SK-N-MC (cell line): ENCODE results near the gene TAF4B.

Source experiments
- DNase-seq: peaks from one replicate; pipeline ENCODE4 v3.0.0-alpha.2; 2011; ENCODE audit warnings: low read depth, low spot score
- H3K27ac ChIP-seq: fragments of 200-600 bp; sonication (generic); 2 replicates; pipeline ENCODE4 v1.5.1; 2016; ENCODE audit warnings: mixed run types
- H3K36me3 ChIP-seq: fragments of 200-600 bp; sonication (generic); 2 replicates; pipeline ENCODE4 v1.6.1; 2017; ENCODE audit warnings: antibody characterized with exemption, low read length, mixed read lengths; ENCODE audit not compliant: insufficient read depth
- H3K4me3 ChIP-seq: fragments of 200-600 bp; sonication (generic); 2 replicates; pipeline ENCODE4 v1.5.1; 2016
- H3K9ac ChIP-seq: fragments of 200-600 bp; sonication (generic); 2 replicates; pipeline ENCODE4 v1.8.0; 2017; ENCODE audit warnings: mixed run types, mixed read lengths; ENCODE audit not compliant: insufficient read length
- H3K9me3 ChIP-seq: fragments of 200-600 bp; sonication (generic); 2 replicates; pipeline ENCODE4 v1.6.1; 2017; ENCODE audit warnings: low read depth, mild to moderate bottlenecking, antibody characterized with exemption, low read length, moderate library complexity, mixed read lengths
- EZH2 ChIP-seq: fragments of 200-600 bp; sonication (generic); IDR thresholded peaks from one replicate; pipeline ENCODE4 v1.6.1; 2017; ENCODE audit warnings: antibody characterized with exemption
- FOXP2 ChIP-seq: optimal IDR thresholded peaks from 2 replicates; pipeline ENCODE3; 2011; ENCODE audit warnings: mild to moderate bottlenecking, moderate library complexity; ENCODE audit not compliant: insufficient read depth; ENCODE audit errors: extremely low read length, control extremely low read depth
- POLR2AphosphoS5 ChIP-seq: IDR thresholded peaks from 2 replicates; pipeline ENCODE4 v1.6.1; 2012; ENCODE audit warnings: mild to moderate bottlenecking, low read depth, low read length, borderline replicate concordance

TAF4B gene

DNA sequence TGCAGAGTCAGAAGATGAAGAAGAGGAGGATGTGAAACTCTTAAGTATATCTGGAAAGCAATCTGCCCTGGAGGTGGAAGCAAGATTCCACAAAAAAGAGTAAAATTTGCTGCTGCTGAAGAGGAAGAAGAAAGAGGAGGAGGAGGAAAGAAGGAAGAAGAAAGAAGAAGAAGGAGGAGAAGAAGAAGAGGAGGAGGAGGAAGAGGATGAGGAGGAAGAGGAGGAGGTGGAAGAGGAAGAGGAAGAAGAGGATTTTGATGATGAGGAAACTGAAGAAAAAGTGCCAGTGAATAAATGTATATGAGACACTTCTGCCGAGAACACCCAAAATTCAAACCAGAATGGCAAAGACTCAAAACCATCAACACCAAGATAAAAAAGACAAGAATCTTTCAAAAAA, 20.9 kb upstream of the TAF4B start:
- Histone ChIP-seq H3K9me3 (no peaks in the 10 kb centered on the region), H3K4me3 (no peak overlapping the region), H3K27ac (no peak overlapping the region), H3K36me3 (no peaks in the 10 kb centered on the region), H3K9ac (no peak overlapping the region)
- DNase-seq = no peak
- TF ChIP-seq EZH2 (no peak), FOXP2 (no peak), POLR2AphosphoS5 (no peak)

DNA sequence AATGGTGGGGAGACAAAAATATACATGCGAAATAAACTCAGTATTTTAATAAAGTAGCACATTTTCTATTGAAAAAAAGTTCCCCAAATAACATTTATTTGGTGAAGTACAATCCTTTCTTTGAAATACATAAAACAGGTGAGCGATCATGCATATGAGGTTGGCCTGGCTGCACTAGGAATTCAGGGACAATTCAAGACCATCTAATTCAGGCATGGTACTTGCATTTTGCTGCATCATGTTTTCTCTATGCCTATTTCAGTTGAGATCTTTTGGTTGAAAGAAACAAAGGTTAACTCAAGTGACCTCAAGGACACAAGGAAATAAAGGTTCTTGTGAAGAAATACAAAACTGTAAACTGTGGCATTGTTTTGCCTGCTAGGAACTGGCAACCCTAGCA, 19.8 kb upstream of the TAF4B start:
- Histone ChIP-seq H3K36me3 (no peaks in the 10 kb centered on the region), H3K9me3 (no peaks in the 10 kb centered on the region), H3K4me3 (no peak overlapping the region), H3K9ac (no peak overlapping the region), H3K27ac (no peak overlapping the region)
- TF ChIP-seq POLR2AphosphoS5 = no peak
- TF ChIP-seq FOXP2 = no peak
- TF ChIP-seq EZH2 = no peak
- DNase-seq = no peak

DNA sequence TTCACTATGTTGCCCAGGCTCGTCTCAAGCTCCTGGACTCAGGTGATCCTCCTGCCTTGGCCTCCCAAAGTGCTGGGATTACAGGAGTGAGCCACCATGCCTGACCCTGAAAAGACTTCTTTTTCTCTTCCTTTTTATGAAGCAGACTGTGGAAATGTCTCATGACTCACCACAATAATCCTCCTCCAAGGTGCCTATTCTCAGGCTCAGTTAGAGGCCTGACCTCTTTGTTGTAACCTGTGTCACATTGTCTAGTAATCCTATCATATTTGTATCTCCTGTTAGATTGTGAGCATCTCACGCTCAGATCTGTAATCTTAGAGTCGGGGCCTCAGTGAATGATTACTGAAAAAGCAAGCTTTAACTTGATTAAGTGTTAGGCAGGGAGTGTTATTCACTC, 18.3 kb upstream of the TAF4B start:
- DNase-seq = no peak
- no peak for TF ChIP-seq FOXP2
- no peak for TF ChIP-seq EZH2
- no peak for TF ChIP-seq POLR2AphosphoS5

DNA sequence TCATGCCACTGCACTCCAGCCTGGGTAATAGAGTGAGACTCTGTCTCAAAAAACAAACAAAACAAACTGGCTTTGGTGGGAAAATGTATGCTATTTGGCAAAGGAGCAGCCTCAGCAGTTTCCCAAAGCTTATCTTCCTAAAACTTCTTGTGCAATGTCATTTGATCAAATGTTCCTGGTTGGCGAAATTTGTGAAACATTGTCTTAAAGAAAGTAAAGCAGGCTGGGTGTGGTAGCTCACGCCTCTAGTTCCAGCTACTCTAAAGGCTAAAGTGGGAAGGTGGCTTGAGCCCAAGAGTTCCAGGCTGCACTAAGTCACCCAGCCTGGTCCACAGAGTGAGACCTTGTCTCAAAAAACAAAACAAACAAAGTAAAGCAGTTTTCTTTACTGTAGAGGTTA, 17.3 kb upstream of the TAF4B start:
- Histone ChIP-seq H3K4me3 (no peak overlapping the region), H3K27ac (no peak overlapping the region), H3K9me3 (no peaks in the 10 kb centered on the region), H3K36me3 (no peaks in the 10 kb centered on the region), H3K9ac (no peak overlapping the region)
- DNase-seq = no peak
- TF ChIP-seq EZH2 = no peak
- TF ChIP-seq FOXP2 = no peak
- no peak for TF ChIP-seq POLR2AphosphoS5

More for the DNA sequence above, 18.3 kb upstream of the TAF4B start:
- no peak overlapping the region for H3K9ac ChIP-seq
- H3K27ac ChIP-seq = no peak overlapping the region
- H3K9me3 ChIP-seq = no peaks in the 10 kb centered on the region
- H3K4me3 ChIP-seq = no peak overlapping the region
- no peaks in the 10 kb centered on the region for H3K36me3 ChIP-seq

DNA sequence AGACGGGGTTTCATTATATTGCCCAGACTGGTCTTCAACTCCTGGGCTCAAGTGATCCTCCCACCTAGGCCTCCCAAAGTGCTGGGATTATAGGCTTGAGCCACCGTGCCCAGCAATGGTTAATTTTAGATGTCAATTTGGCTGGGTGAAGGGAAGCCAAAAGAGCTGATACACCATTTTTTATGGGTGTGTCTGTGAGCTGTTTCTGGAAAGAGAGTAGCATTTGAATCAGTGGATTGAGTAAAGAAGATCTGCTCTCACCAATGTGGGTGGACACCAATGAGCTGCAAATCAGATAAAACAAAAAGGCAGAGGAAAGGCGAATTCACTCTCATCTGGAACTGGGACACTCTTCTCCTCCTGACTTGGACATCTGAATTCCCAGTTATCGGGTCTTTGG, 16.1 kb upstream of the TAF4B start:
- DNase-seq = no peak
- TF ChIP-seq FOXP2 (no peak), EZH2 (no peak), POLR2AphosphoS5 (no peak)
- Histone ChIP-seq H3K9me3 (no peaks in the 10 kb centered on the region), H3K27ac (no peak overlapping the region), H3K9ac (no peak overlapping the region), H3K36me3 (no peaks in the 10 kb centered on the region), H3K4me3 (no peak overlapping the region)

DNA sequence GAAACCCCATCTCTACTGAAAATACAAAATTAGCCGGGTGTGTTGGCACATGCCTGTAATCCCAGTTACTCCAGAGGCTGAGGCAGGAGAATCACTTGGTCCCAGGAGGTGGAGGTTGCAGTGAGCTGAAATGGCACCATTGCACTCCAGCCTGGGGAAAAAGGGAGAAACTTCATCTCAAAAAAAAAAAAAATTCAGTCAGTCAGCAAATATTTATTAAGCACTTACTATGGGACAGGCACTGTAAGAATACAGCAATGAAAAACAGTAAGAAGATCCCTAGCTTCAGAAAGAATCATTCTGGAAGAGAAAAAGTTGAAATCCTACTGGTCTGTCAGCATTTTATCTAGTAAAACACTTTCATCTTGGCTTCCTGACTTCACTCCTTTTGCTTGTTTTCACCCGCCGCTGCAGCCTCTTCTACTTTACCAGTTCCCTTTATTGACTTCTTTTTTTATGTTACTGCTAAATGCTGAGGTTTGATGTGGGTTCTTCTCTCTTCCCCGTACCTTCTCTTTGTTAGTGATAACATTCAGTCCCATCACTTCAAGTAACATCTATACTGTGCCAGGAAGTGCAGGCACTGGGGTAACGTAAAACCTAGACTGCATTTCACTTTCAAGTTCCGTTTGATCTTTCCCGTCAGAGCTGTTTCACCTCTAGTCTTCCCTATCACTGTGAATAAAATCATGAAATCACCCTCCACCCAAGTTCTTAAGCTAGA, 10.8 kb upstream of the TAF4B start:
- H3K27ac ChIP-seq = no peak overlapping the region
- H3K9ac ChIP-seq = no peak overlapping the region
- no peak overlapping the region for H3K4me3 ChIP-seq
- H3K9me3 ChIP-seq = no peaks in the 10 kb centered on the region
- TF ChIP-seq EZH2 (no peak), FOXP2 (no peak), POLR2AphosphoS5 (no peak)
- DNase-seq = no peak
- H3K36me3 ChIP-seq = no peaks in the 10 kb centered on the region

DNA sequence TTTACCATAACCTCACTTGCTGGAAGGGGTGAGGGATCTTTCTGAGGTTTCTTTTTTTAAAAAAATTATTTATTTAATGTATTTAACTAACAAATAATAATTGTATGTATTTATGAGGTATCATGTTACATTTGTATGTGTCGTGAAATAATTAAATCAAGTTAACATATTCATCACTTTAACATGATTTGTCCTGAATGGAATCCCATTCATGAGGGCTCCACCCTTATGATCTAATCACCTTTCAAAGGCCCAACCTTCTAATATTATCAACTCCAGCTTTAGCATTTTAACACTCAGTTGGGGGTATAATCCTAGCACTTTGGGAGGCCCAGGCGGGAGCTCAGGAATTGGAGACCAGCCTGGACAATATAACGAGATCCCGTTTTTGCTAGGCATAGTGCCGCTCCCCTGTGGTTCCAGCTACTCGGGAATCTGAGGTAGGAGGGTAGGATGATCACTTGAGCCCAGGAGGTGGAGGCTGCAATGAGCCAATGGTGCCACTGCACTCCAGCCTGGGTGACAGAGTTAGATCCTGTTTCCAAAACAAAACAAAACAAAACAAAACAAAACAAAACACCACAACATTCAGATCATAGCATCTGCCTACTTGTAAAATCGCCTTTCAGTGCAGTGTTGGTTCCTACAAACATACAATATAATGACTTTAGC, 1.1 kb upstream of the TAF4B start:
- H3K36me3 ChIP-seq = no peaks in the 10 kb centered on the region
- no peak overlapping the region for H3K9ac ChIP-seq
- DNase-seq = no peak
- TF ChIP-seq FOXP2 (no peak), EZH2 (no peak), POLR2AphosphoS5 (no peak)
- no peak overlapping the region for H3K27ac ChIP-seq
- H3K4me3 ChIP-seq = peak overlapping the region; percentile 95
- no peaks in the 10 kb centered on the region for H3K9me3 ChIP-seq

DNA sequence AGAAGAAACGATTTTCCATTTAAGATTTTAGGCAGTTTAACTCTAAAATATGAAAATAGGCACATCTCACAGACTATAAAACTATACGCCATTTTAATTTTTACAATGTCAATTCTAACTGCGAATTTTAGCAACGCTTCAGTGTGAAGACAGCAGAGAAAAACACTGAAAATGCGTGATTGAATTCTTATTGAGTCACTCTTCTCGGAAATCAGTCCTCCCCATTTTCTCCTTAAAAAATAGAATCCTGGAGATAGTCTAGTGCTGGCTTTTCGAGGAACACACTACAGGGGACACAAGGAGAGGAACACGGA, 373 bp upstream of the TAF4B start:
- peak overlapping the region; percentile 95 for H3K4me3 ChIP-seq
- no peak for DNase-seq
- no peak for TF ChIP-seq FOXP2
- TF ChIP-seq EZH2 = no peak
- no peak for TF ChIP-seq POLR2AphosphoS5
- H3K36me3 ChIP-seq = no peaks in the 10 kb centered on the region
- no peaks in the 10 kb centered on the region for H3K9me3 ChIP-seq
- H3K9ac ChIP-seq = peak overlapping the region; percentile 62
- H3K27ac ChIP-seq = no peak overlapping the region

DNA sequence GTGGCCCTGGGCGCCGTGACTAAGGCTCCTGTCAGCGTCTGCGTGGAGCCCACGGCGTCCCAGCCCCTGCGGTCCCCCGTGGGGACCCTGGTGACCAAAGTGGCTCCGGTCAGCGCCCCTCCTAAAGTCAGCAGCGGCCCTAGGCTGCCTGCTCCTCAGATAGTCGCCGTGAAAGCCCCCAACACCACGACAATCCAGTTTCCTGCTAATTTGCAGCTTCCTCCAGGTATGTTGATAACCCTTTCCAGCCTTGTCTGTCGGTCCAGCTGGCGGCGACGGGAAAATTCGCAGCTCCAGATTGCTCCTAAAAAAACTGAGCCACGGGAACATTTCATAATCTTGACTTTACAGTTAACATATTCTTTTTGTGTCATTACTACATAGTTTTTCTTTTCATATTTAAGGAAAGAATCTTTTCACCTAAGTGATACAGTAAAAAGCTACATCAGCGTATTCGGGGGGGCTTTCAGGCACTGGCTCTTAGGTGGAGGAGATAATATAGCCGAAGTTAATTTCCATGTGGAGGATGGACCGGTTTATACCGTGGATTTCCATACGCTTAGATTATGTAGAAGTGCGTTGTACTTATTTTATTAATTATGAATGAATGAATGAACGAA, 916 bp downstream of the TAF4B start:
- DNase-seq = no peak
- Histone ChIP-seq H3K36me3 (no peaks in the 10 kb centered on the region), H3K4me3 (peak overlapping the region; percentile 95), H3K9ac (peak overlapping the region; percentile 82), H3K9me3 (no peaks in the 10 kb centered on the region), H3K27ac (no peak overlapping the region)
- TF ChIP-seq FOXP2 = no peak
- TF ChIP-seq EZH2 = no peak
- no peak for TF ChIP-seq POLR2AphosphoS5
